Brain microvascular endothelial cell (primary cell): Measurements from ENCODE around the gene PHOX2B.

Experiments
- DNase-seq: peaks from one replicate; pipeline ENCODE4 v3.0.0-alpha.2; 2020
- H3K27ac ChIP-seq: fragments of 250-450 bp; sonication (Bioruptor Pico); 2 replicates; pipeline ENCODE4 v1.5.1; 2020; ENCODE audit warnings: mild to moderate bottlenecking, moderate library complexity
- H3K27me3 ChIP-seq: fragments of 250-450 bp; sonication (Bioruptor Pico); replicated peaks from 2 replicates; pipeline ENCODE4 v1.5.1; 2020; ENCODE audit warnings: mild to moderate bottlenecking
- H3K36me3 ChIP-seq: fragments of 250-450 bp; sonication (Bioruptor Pico); replicated peaks from 2 replicates; pipeline ENCODE4 v1.5.1; 2020; ENCODE audit warnings: mild to moderate bottlenecking
- H3K4me3 ChIP-seq: 2 replicates; pipeline ENCODE4 v1.5.1; 2011; ENCODE audit warnings: low read depth, mild to moderate bottlenecking, control low read depth, low read length, moderate library complexity
- CTCF ChIP-seq: IDR thresholded peaks from 2 replicates; pipeline ENCODE4 v1.5.1; 2011; ENCODE audit warnings: low read depth, mild to moderate bottlenecking, moderate library complexity, low read length, control low read depth, inconsistent platforms; ENCODE audit errors: missing control alignments
- in situ Hi-C: cut with HindIII; loops from 2 replicates; pipeline ENCODE4 v1.10.0; 2017; ENCODE audit warnings: low sequenced_read_pairs, low pct_ligation_motif_present

PHOX2B gene

DNA sequence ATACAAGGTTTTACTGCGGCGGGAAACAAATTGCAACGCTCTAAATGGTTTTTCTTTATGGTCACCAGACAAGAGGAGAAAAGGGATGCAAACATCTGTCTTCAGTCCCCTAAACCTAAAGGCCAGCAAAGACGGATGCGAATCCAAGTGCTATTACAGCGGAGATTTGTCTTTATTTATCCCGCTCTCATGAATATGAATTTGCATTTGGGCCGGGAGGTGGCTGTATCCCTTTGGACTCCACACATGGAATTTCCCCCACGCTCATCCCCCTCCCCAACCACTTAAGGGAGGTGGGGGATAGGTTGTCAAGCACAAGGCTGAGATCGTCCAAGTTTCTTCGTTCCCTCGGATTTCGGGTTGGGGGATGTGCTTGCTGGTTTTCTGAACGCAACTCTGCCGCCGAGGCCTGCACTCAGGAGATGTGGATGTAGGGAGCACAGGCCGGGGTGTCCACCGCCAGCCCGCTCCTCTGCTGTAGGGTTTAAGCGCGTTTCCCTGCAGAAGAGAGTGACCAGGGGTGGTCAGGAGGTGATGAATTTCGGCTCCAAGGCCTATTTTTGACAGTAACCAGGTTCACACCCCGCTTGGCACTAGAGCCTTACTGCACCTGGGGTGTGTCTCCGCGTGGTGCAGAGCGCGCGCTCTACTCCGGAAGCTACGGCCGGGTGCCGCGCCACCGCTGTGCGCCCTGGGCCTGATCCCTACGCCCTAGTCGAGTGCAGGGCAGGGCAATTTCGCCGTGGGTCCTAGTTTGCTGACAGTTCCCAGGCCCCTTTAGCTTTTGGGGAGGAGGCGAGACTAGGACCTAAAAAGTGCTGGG is 2.3 kb upstream of the PHOX2B start:
- H3K36me3 ChIP-seq, result no peaks in the 10 kb centered on the region
- in situ Hi-C loops, result no loop called here
- no peak overlapping the region for H3K4me3 ChIP-seq
- TF ChIP-seq CTCF, result no peak
- DNase-seq, result no peak
- H3K27ac ChIP-seq, result no peak overlapping the region
- H3K27me3 ChIP-seq, result peaks cover 80% of the 10 kb centered on the region

DNA sequence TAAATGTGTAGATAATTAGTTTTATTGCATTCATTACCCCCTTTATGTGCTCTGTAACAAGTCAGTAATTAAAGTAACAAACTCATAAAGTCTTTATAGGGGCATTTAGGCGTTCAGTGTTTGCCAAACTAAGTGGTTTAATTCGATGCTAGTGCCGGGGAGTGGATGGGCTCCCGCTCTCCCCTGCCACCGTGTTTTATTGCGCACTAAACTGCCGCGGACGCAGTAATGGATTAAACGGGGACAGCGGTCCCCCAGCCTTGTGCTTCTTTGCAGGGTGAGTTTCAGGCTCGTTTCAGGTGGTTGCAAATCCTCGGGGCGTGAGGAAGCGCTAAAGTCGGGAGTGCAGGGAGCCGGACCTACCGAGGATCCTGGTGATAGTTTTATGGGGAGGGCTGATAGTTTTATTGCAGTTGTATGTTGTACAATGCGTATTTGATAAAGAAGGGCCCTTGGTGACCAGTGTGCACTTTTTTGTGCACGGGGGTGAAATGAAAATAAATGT is 1.6 kb upstream of the PHOX2B start:
- in situ Hi-C loops, result no loop called here
- no peak overlapping the region for H3K4me3 ChIP-seq
- H3K27me3 ChIP-seq, result peaks cover 84% of the 10 kb centered on the region
- no peak for TF ChIP-seq CTCF
- no peaks in the 10 kb centered on the region for H3K36me3 ChIP-seq
- H3K27ac ChIP-seq, result no peak overlapping the region
- no peak for DNase-seq

- in situ Hi-C loops, result no loop called here
- TF ChIP-seq CTCF, result no peak
- H3K36me3 ChIP-seq, result no peaks in the 10 kb centered on the region
- no peak overlapping the region for H3K27ac ChIP-seq
- no peak for DNase-seq
- H3K4me3 ChIP-seq, result no peak overlapping the region
- peaks cover 88% of the 10 kb centered on the region for H3K27me3 ChIP-seq
Measured at GRCh38 chr4:41749631-41750039, 1.1 kb upstream of the PHOX2B start.

DNA sequence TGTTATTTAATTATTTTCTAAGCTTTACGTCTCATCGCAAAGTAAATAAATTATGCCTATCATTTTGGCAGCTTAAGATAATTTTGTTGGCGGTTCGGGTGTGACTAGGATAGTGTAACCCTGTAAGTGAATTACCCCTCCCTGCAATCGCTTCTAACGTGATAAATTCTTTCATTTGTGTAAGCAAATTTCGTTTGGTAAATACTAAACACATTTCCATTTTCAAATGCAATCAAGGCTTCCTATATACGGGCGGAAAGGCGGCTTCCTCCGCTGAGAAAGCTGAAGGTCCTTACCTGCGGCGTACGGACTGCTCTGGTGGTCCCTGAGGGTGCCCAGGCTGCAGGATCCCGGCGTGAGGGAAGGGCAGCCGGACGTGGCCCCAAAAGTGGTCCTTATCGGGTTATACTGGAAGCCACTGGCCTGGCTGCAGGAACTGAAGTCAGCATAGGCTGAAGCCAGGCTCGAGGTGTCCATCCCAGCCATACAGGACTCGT is 403 bp downstream of the PHOX2B start:
- Histone ChIP-seq H3K36me3 (no peaks in the 10 kb centered on the region), H3K27ac (no peak overlapping the region), H3K27me3 (peaks cover 94% of the 10 kb centered on the region), H3K4me3 (no peak overlapping the region)
- no peak for TF ChIP-seq CTCF
- DNase-seq, result no peak
- in situ Hi-C loops, result no loop called here

GRCh38 chr4:41747230-41748055 is 1.1 kb downstream of the PHOX2B start:
- peaks cover 92% of the 10 kb centered on the region for H3K27me3 ChIP-seq
- H3K27ac ChIP-seq, result no peak overlapping the region
- no peak for DNase-seq
- H3K4me3 ChIP-seq, result no peak overlapping the region
- no peaks in the 10 kb centered on the region for H3K36me3 ChIP-seq
- TF ChIP-seq CTCF, result no peak
- in situ Hi-C loops, result no loop called here
